Endothelial cell (in vitro differentiated cells): ENCODE measurements around the gene WRNIP1. TPM values are rescaled to one million over a fixed set of nuclear protein-coding genes. Genes with fewer than 3 reads are reported as not detected.

ENCODE experiments used
- DNase-seq: peaks from one replicate; pipeline ENCODE4 v3.0.0; 2021; ENCODE audit warnings: low spot score
- H3K27ac Mint-ChIP-seq: one replicate; pipeline ENCODE4 v1.8.0; 2021; ENCODE audit warnings: mixed read lengths, inconsistent platforms; ENCODE audit not compliant: unreplicated experiment
- H3K27me3 Mint-ChIP-seq: one replicate; pipeline ENCODE4 v1.8.0; 2021; ENCODE audit warnings: mild to moderate bottlenecking, moderate library complexity, mixed read lengths, inconsistent platforms; ENCODE audit not compliant: unreplicated experiment
- H3K36me3 Mint-ChIP-seq: one replicate; pipeline ENCODE4 v1.8.0; 2021; ENCODE audit warnings: mild to moderate bottlenecking, low read depth, mixed read lengths, inconsistent platforms; ENCODE audit not compliant: unreplicated experiment
- H3K4me1 Mint-ChIP-seq: one replicate; pipeline ENCODE4 v1.8.0; 2021; ENCODE audit warnings: mild to moderate bottlenecking, mixed read lengths, inconsistent platforms; ENCODE audit not compliant: unreplicated experiment
- H3K4me3 Mint-ChIP-seq: one replicate; pipeline ENCODE4 v1.8.0; 2021; ENCODE audit warnings: mild to moderate bottlenecking, mixed read lengths, inconsistent platforms; ENCODE audit not compliant: unreplicated experiment
- H3K9me3 Mint-ChIP-seq: one replicate; pipeline ENCODE4 v1.8.0; 2021; ENCODE audit warnings: mixed read lengths, inconsistent platforms; ENCODE audit not compliant: unreplicated experiment
- CTCF ChIP-seq: fragments of 200-600 bp; sonication (generic); IDR thresholded peaks from one replicate; pipeline ENCODE4 v1.5.0; 2021; ENCODE audit warnings: antibody characterized with exemption; ENCODE audit not compliant: unreplicated experiment
- total RNA-seq: library from RNA; stranded (reverse); fragmentation: NEBNext Ultra II Directional; extraction: Animal tissue kit (Norgen Biotek cat#: 25700); gene quantifications from one replicate; pipeline ENCODE4 v1.2.1, GENCODE V29; 2021; ENCODE audit not compliant: unreplicated experiment

WRNIP1 gene
- total RNA-seq, 1 donor from 2014 or later, result 48.6 TPM

GRCh38 chr6:2751871-2752270 lies 13.3 kb upstream of the WRNIP1 start:
- no peak for DNase-seq
- Mint-ChIP-seq H3K27ac (no peak overlapping the region), H3K4me1 (no peaks in the 10 kb centered on the region), H3K4me3 (no peak overlapping the region), H3K27me3 (no peaks in the 10 kb centered on the region), H3K9me3 (no peaks in the 10 kb centered on the region), H3K36me3 (no peaks in the 10 kb centered on the region)
- no peak for TF ChIP-seq CTCF

- no peak for DNase-seq
- Mint-ChIP-seq H3K4me3 (no peak overlapping the region), H3K27ac (no peak overlapping the region), H3K4me1 (no peaks in the 10 kb centered on the region), H3K27me3 (no peaks in the 10 kb centered on the region), H3K36me3 (no peaks in the 10 kb centered on the region), H3K9me3 (no peaks in the 10 kb centered on the region)
- no peak for TF ChIP-seq CTCF
These were observed 12.6 kb upstream of the WRNIP1 start for GRCh38 chr6:2752477-2753109.

GRCh38 chr6:2753110-2753489 lies 12.1 kb upstream of the WRNIP1 start:
- H3K9me3 Mint-ChIP-seq, result no peaks in the 10 kb centered on the region
- H3K4me3 Mint-ChIP-seq, result no peak overlapping the region
- no peaks in the 10 kb centered on the region for H3K36me3 Mint-ChIP-seq
- no peak overlapping the region for H3K27ac Mint-ChIP-seq
- no peak for DNase-seq
- H3K27me3 Mint-ChIP-seq, result no peaks in the 10 kb centered on the region
- no peaks in the 10 kb centered on the region for H3K4me1 Mint-ChIP-seq
- no peak for TF ChIP-seq CTCF

- Mint-ChIP-seq H3K27me3 (no peaks in the 10 kb centered on the region), H3K4me1 (no peaks in the 10 kb centered on the region), H3K36me3 (no peaks in the 10 kb centered on the region), H3K9me3 (no peaks in the 10 kb centered on the region), H3K4me3 (no peak overlapping the region), H3K27ac (no peak overlapping the region)
- no peak for DNase-seq
- no peak for TF ChIP-seq CTCF
These were observed 11.4 kb upstream of the WRNIP1 start for GRCh38 chr6:2753743-2754142.

GRCh38 chr6:2754393-2754792 lies 10.8 kb upstream of the WRNIP1 start:
- Mint-ChIP-seq H3K4me3 (no peak overlapping the region), H3K36me3 (no peaks in the 10 kb centered on the region), H3K27me3 (no peaks in the 10 kb centered on the region), H3K4me1 (no peaks in the 10 kb centered on the region), H3K9me3 (no peaks in the 10 kb centered on the region), H3K27ac (no peak overlapping the region)
- DNase-seq, result no peak
- no peak for TF ChIP-seq CTCF
